M059J (cell line): ENCODE measurements around the gene REG1A. TPM values are rescaled to one million over a fixed set of nuclear protein-coding genes. Genes with fewer than 3 reads are reported as not detected.

Experiments used
- DNase-seq: peaks from one replicate; pipeline ENCODE4 v3.0.0-alpha.2; 2012; ENCODE audit warnings: low read depth
- total RNA-seq: library from RNA; depleted of rRNA; stranded (reverse); fragments of >200 nt; shearing (Covaris generic); gene quantifications from 2 replicates; pipeline ENCODE4 v1.2.3, GENCODE V29; 2014; rRNA removed

REG1A gene
- total RNA-seq, 1 experiment from 2014 or later, result not detected

DNA sequence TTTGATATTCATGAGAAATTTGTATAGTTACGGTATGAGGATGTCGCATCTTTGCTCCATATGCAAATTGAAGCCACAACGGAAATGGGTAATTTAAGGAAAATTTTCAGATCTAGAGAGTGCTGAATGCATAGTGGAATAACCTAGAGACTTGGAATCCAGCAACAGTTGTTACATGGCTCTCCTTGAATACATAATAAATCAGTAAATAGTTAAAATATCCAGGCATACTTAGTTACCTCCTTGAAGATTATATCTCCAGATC is 5.4 kb downstream of the REG1A start:
- no peak for DNase-seq

DNA sequence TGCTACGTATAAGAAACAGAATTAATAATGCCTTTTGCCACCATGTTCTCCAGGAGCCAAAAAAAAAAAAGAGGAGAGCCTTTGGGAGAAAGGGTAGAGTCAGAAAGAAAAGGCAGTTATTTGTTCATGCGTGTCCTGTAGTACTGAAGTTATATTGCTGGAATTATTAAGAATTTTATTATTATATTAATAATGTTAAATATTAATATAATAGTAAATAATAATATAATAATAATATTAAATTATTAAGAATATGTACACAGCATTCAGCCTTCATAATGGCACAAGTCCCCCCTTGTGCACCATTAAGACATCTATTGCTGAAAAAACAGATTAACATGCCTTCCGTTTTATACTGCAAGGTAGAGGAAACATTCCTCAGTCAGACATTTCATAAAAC is 8.1 kb downstream of the REG1A start:
- no peak for DNase-seq

DNA sequence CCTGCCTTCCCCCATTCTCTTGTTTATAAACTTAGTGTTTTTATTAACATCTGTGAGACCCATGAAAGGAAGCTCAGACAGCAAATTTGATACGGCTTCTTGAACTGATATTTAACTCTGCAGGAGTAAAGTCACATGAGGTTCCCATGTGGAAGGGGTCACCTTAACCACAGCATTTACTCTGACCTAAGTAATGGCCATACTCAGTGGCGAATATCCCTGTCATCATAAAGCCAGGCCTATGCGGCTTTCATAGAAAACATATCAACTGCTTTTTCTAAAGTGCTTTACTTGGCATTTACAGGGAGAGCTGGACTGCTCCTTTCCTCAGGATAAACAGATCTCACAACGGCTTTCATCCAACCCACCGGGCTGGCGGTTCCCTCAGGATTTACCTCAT is 9.0 kb downstream of the REG1A start:
- no peak for DNase-seq

- DNase-seq, result no peak
These were observed 9.5 kb downstream of the REG1A start for GRCh38 chr2:79129804-79130203.

- no peak for DNase-seq
These were observed 11.4 kb downstream of the REG1A start for GRCh38 chr2:79131687-79132086.

DNA sequence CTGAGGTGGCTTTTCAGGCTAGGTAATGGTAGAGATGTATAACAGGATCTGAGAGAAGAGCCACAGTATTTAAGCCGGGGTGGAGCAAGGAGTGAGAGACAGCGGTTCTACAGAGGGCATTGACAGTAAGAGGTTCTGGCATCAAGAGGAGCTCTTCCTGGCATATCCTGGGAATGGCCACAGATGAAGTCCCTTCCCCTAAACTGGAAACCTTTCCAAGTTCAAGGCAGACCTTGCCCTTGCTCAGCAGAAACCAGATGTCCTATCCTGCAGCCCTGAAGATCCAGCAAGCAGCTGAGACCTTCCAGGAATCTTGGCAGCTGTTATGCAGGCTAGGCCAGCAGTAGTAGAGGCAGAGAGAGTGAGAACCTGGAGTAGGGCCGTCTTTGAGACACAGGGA is 18.1 kb downstream of the REG1A start:
- no peak for DNase-seq

DNA sequence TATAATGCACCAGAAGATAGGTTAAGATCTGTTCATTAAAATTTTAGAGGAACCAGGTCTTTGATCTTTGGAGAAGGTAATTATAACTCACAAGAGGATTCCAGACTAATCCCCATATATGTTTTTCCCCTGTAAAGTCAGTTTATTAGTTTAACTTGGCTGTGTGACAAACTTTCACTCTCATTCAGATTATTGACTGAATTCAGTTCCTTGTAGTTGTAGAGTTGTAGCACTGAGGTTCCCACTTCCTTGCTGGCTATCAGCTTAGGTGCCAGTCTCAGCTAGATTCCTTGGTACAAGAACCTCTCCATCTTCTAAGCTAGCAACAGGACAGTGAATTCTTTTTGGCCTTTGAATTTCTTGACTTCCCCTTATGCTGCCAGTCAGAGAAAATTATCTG is 19.1 kb downstream of the REG1A start:
- no peak for DNase-seq

DNA sequence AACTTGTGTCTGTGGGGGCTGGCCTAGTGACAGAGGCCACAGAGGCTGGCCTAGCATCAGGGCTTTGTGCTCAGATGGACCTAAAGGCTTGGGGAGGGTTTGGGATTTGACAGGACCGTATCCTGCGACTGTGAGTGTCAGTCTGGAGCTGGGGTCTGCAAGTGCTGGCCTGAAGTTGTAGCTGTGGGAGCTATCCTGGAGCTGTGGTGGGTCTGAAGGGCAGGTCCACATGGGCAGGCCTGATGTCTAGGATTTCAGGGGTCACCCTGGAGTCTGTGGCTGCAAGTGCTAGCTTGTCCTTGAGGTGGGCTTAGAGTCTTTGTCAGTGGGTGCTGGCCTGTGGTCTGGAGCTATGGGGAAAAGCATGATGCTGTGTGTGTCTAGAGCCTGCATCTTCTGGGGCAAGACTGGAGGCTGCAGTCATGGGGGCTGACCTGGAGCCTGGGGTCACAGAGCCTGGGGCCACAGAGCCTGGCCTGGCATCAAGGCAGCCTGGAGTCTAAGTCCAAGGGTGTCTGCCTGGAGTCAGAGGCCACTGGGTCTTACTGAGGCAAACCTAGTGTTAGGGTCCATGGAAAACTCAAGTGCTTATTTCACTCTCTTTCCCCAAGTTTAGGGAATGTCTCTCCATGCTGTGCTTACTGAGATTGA is 35.7 kb downstream of the REG1A start:
- no peak for DNase-seq

DNA sequence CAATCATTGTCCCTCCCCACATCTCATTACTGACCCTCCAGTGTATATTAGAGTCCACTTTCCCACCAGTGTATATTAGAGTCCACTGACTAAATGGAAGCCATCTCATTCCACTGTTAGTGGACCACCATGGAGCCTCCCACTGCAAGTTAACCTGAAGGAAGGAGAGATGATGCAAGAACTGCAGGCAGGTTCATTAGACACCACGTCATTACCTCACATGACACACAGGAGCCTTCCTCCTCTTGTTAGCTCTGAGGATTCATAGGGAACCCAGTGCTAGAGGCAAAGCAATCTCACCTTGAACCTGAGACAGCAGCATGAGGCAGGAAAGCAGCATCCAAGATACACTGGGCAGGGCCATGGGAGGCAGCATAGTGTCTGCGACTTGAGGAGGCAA is 38.7 kb downstream of the REG1A start:
- no peak for DNase-seq

- no peak for DNase-seq
These were observed 39.4 kb downstream of the REG1A start, which contains the start of gene REG3A for GRCh38 chr2:79159653-79160052. REG3A (minus strand) TSS chr2:79159753; CDS start chr2:79159405, 348 bp downstream.

GRCh38 chr2:79162132-79162531 is 41.8 kb downstream of the REG1A start:
- DNase-seq, result no peak

- DNase-seq, result no peak
These were observed 42.5 kb downstream of the REG1A start for GRCh38 chr2:79162801-79163200.

DNA sequence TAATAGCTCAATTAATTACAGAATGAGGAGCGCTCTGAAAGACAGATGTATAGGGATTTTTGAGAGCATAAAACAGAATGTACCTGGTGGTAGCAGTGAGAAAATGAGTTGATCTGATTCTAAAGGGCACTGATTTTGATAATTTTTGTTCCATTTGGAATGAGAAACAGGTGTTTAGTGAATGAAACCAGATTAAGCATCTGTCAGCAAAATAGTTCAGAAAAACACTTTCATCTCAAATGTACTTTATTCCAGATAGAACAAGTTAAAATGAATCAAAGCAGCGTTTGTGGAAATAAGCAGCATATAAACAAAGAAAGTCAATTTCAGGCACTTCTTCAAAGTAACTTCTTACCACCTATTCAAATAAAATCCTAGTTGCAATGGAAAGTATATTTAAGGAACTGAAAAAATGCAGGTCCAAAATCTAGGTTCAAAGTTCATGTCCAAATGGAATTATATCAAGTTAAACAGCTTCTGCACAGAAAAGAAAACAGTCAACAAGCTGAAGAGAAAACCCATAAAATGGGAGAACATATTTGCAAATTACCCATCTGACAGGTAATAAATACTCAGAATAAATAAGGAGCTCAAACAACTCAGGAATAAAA is 51.2 kb downstream of the REG1A start:
- no peak for DNase-seq

Other genes with a start within 250 kb of the REG1A start
- gene REG3G, start 94.8 kb upstream of the REG1A start, total RNA-seq, result not detected in 2 replicates
- gene REG1B, start 32.5 kb upstream of the REG1A start, total RNA-seq, result not detected in 2 replicates
- not detected in 2 replicates for gene REG3A, start 39.3 kb downstream of the REG1A start, total RNA-seq